Stimulated activated naive B cell treated with anti-CD40 and anti-IgM and Interleukin-4, amounts not matched to agents 10 μg/mL and 1 μg/mL and 100 μg/mL, for 72 hours (primary cell): ENCODE measurements around the gene SRCAP.

Experiments
- ATAC-seq, 2 donors: fragments of 150-1000 bp; cut with Tn5 transposase; replicated peaks; 2 replicates each; pipeline ENCODE4 v1.10.0; 2021; ENCODE audit warnings: moderate library complexity in 1 of 2
- DNase-seq: peaks from one replicate; pipeline ENCODE4 v3.0.0; 2021
- H3K27ac Mint-ChIP-seq: one replicate; pipeline ENCODE4 v1.8.0; 2022; ENCODE audit warnings: mild to moderate bottlenecking, mixed read lengths
- H3K27me3 Mint-ChIP-seq, 2 donors: one replicate each; pipeline ENCODE4 v1.8.0; 2022; ENCODE audit warnings: mixed read lengths in 2 of 2
- H3K36me3 Mint-ChIP-seq, 2 donors: one replicate each; pipeline ENCODE4 v1.8.0; 2022; ENCODE audit warnings: mixed read lengths in 2 of 2, mild to moderate bottlenecking in 1 of 2
- H3K4me1 Mint-ChIP-seq, 2 donors: one replicate each; pipeline ENCODE4 v1.8.0; 2022; ENCODE audit warnings: mixed read lengths in 2 of 2, mild to moderate bottlenecking in 1 of 2
- H3K4me3 Mint-ChIP-seq, 2 donors: one replicate each; pipeline ENCODE4 v1.8.0; 2022; ENCODE audit warnings: mild to moderate bottlenecking in 2 of 2, mixed read lengths in 2 of 2, moderate library complexity in 1 of 2
- H3K9me3 Mint-ChIP-seq, 2 donors: one replicate each; pipeline ENCODE4 v1.8.0; 2022; ENCODE audit warnings: mixed read lengths in 2 of 2, mild to moderate bottlenecking in 1 of 2

The SRCAP gene

DNA sequence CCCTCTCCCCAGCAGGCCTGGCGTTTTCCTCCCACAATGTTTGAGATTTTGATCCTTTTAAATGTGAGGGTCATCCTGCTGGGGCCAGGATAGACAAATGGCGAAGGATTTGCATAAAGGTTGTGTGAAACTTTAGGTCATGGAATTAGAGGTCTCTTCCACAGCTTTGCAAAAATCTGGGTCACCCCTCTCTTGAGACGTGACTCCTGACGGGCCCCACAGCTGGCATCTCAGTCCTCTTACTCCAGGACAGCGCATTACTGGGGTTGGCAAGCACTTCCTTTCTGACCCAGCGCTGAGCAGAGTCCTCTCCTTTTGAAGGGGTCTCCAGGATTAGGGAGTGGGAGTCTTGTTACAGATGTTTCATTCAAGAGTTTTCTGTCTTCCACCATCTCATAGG is 80.6 kb downstream of the SRCAP start:
- DNase-seq (no peak), ATAC-seq (no peak)
- peaks cover 9 to 11% of the 10 kb centered on the region in 2 donors for H3K27me3 Mint-ChIP-seq
- H3K4me1 Mint-ChIP-seq, result peaks cover 17 to 38% of the 10 kb centered on the region in 2 donors
- no peak overlapping the region for H3K27ac Mint-ChIP-seq
- peaks cover 36 to 54% of the 10 kb centered on the region in 2 donors for H3K36me3 Mint-ChIP-seq
- H3K9me3 Mint-ChIP-seq, result no peaks in the 10 kb centered on the region
- H3K4me3 Mint-ChIP-seq, result no peak overlapping the region

DNA sequence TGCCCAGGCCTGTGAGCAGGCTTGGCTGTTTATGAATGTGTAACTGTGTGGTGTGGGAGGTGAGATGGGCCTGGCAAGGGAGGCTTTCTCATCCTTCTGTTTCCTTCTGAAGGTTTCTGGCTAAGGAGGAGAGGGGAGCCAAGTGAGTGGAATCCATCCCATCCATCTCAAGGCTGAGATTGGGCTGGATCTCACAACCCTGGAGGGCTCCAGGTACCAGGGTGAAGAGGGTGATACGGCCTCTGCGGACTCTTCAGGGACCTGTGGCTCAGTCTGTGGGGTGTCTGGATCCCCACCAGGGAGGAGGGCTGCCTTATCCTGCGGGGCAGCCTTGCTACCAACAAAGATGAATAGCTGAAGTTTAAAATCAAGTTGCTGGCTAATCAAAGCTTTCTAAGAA is 81.0 kb downstream of the SRCAP start:
- ATAC-seq, result no peak
- DNase-seq, result no peak
- no peak overlapping the region for H3K27ac Mint-ChIP-seq
- H3K4me3 Mint-ChIP-seq, result no peak overlapping the region
- H3K36me3 Mint-ChIP-seq, result peaks cover 33 to 52% of the 10 kb centered on the region in 2 donors
- peaks cover 9 to 11% of the 10 kb centered on the region in 2 donors for H3K27me3 Mint-ChIP-seq
- peaks cover 13 to 38% of the 10 kb centered on the region in 2 donors for H3K4me1 Mint-ChIP-seq
- H3K9me3 Mint-ChIP-seq, result no peaks in the 10 kb centered on the region

DNA sequence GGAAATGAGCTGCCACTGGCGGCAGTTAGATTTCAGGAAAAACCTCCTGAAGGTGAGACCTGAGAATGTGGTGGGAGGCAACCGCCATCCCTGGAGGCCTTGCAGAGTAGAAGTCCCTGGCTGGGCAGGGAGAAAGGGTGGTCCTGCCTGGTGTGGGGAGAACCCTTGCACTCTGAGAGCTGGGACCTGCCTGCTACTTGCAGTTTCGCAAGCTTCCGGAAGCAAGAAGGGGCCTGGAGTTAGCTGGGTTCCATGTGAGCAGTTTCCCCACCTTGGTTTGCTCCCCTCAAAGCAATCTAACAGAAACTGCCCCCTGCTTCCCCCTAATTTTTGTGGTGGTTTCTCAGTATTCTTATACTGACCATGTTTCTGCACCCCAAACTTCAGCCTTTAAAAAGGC is 81.6 kb downstream of the SRCAP start:
- DNase-seq, result no peak

DNA sequence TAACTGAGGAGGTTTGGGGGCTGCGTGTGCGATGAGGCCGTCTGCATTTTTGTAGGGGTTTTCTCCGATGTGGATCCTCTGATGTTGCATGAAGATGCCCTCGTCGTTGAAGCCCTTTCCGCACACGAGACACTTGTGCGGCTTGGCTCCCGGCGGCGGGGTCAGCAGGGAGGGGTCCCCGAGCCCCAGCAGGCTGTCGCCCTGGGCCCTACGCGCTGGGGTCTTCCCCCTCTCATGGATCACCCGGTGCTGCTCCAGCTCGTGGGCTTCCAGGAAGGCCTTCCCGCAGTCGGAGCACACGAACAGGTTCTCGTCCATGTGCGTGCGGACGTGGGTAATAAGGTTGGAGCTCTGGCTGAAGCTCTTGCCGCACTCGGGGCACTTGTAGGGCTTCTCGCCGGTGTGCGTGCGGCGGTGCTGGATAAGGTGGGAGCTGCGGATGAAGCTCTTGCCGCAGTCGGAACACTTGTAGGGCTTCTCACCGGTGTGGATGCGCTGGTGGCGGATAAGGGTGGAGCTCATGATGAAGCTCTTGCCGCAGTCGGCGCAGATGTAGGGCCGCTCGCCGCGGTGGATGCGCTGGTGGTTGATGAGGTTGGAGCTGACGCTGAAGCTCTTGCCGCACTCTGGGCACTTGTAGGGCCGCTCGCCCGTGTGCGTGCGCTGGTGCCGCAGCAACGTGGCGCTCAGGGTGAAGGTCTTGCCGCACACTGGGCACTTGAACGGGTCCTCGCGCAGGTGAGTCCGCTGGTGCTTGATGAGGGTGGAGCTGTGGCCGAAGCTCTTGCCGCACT is 83.7 kb downstream of the SRCAP start:
- no peak overlapping the region for H3K4me3 Mint-ChIP-seq
- peaks cover 25 to 41% of the 10 kb centered on the region in 2 donors for H3K36me3 Mint-ChIP-seq
- peaks cover 16 to 35% of the 10 kb centered on the region in 2 donors for H3K4me1 Mint-ChIP-seq
- DNase-seq, result no peak
- H3K27me3 Mint-ChIP-seq, result peaks cover 0 to under 1% of the 10 kb centered on the region in 2 donors
- ATAC-seq, result no peak
- no peaks in the 10 kb centered on the region for H3K9me3 Mint-ChIP-seq
- H3K27ac Mint-ChIP-seq, result no peak overlapping the region

More for the DNA sequence above, 81.6 kb downstream of the SRCAP start:
- peaks cover 9 to 11% of the 10 kb centered on the region in 2 donors for H3K27me3 Mint-ChIP-seq
- ATAC-seq, result no peak
- H3K27ac Mint-ChIP-seq, result no peak overlapping the region
- H3K4me3 Mint-ChIP-seq, result no peak overlapping the region
- no peaks in the 10 kb centered on the region for H3K9me3 Mint-ChIP-seq
- H3K4me1 Mint-ChIP-seq, result peaks cover 15 to 38% of the 10 kb centered on the region in 2 donors
- peaks cover 33 to 47% of the 10 kb centered on the region in 2 donors for H3K36me3 Mint-ChIP-seq

DNA sequence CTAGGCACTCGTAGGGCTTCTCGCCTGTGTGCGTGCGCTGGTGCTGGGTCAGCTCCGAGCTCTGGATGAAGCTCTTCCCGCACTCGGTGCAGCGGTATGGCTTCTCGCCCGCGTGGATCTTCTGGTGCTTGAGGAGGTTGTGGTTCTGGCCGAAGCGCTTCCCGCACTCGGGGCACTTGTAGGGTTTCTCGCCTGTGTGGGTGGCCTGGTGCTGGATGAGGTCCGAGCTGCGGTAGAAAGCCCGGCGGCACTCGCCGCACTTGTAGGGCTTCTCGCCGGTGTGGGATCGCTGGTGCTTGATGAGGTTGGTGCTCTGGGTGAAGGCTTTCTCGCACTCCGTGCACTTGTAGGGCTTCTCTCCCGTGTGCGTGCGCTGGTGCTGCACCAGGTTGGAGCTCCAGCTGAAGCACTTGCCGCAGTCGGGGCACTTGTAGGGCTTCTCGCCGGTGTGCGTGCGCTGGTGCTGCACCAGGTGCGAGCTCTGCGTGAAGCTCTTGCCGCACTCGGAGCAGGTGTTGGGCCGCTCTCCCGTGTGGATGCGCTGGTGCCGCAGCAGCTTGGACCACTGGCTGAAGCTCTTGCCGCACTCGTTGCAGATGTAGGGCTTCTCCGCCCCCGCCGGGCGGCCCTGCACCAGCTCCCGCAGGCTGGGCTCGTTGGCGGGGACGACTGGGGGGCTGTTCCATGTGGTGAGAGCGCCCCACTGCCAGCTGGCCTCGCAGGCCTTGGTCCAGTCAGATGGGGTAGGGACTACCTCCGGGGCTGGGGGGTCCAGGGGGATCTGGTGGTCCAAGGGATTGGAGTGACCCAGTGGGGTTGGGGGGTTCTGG is 84.5 kb downstream of the SRCAP start:
- ATAC-seq (no peak), DNase-seq (no peak)
- Mint-ChIP-seq H3K4me3 (no peak overlapping the region), H3K9me3 (no peaks in the 10 kb centered on the region), H3K27me3 (peaks cover 0 to 8% of the 10 kb centered on the region in 2 donors), H3K4me1 (peaks cover 17 to 37% of the 10 kb centered on the region in 2 donors), H3K36me3 (peaks cover 23 to 39% of the 10 kb centered on the region in 2 donors), H3K27ac (no peak overlapping the region)

DNA sequence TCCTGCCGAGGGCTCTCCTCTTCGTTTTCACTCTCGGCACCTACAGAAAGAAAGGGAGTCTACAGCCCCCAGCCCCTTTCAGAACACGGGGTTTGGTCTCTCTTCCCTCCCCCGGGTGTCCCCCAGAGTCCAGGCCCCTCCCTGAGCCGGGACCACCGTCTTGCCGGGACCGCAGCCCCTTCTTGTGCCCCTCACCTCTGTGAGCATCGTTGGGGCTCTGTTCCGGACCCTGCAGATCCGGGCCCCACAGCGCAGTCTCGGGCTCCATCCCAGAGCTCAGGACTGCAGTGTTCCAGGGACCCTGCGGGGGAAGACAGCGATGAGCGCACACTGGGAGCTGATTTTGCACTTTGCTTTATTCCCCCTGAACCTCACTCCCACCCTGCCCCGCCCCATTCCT is 85.2 kb downstream of the SRCAP start:
- ATAC-seq, result no peak
- no peaks in the 10 kb centered on the region for H3K9me3 Mint-ChIP-seq
- peaks cover 17 to 35% of the 10 kb centered on the region in 2 donors for H3K4me1 Mint-ChIP-seq
- H3K36me3 Mint-ChIP-seq, result peaks cover 20 to 32% of the 10 kb centered on the region in 2 donors
- H3K4me3 Mint-ChIP-seq, result no peak overlapping the region
- H3K27ac Mint-ChIP-seq, result no peak overlapping the region
- DNase-seq, result no peak
- peaks cover 0 to 8% of the 10 kb centered on the region in 2 donors for H3K27me3 Mint-ChIP-seq

DNA sequence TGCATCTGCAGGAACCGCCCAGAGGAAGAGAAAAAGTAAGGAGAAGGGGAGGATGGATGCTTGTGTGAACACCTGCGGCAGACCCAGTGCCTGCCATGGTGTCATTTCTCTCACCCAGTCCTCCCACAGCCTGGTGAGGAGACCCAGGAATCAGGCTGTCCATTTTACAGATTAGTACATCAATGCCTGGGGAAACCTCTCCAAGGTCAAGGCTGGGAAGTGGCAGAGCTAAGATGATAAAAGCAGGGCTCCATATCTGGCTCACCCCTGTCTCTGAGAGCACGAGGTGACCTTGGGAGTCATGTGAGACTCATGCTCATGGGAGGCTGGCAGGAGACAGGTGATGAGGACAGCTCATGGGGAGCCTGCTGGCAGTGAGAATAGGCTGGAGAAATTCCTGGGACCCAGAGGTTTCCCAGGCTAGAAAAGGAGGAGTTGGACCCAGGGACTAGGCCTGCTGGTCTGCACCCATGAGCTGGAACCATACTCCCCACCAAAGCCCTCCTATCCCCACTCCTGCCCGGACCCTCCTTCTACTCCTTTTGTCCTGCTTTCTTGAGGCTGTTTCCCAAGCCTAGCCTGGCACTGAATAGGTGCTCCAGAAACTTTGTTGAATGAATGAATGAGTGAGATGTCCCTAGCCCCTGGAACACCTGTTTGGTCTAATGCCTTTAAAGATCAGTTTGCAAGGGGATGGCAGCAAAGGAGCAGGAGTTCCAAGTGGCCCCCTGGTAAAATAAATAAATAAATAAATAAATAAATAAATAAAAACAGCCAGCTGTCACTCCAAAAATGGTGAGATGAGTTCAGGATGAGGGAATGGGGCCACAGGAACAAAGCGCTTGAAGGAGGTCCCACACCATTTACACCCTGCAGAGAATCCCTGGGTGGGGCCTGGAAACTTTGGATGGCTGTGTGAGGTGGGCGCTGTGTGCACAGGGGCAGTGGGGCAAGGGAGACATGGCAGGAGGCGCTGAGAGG is 86.4 kb downstream of the SRCAP start:
- Mint-ChIP-seq H3K9me3 (no peaks in the 10 kb centered on the region), H3K4me3 (peak overlapping the region; percentile 83 to 98), H3K36me3 (peaks cover 18 to 28% of the 10 kb centered on the region in 2 donors), H3K27me3 (peaks cover 0 to 8% of the 10 kb centered on the region in 2 donors), H3K4me1 (peaks cover 17 to 35% of the 10 kb centered on the region in 2 donors), H3K27ac (peak overlapping the region; percentile 56)
- DNase-seq, result no peak
- ATAC-seq, result no peak

DNA sequence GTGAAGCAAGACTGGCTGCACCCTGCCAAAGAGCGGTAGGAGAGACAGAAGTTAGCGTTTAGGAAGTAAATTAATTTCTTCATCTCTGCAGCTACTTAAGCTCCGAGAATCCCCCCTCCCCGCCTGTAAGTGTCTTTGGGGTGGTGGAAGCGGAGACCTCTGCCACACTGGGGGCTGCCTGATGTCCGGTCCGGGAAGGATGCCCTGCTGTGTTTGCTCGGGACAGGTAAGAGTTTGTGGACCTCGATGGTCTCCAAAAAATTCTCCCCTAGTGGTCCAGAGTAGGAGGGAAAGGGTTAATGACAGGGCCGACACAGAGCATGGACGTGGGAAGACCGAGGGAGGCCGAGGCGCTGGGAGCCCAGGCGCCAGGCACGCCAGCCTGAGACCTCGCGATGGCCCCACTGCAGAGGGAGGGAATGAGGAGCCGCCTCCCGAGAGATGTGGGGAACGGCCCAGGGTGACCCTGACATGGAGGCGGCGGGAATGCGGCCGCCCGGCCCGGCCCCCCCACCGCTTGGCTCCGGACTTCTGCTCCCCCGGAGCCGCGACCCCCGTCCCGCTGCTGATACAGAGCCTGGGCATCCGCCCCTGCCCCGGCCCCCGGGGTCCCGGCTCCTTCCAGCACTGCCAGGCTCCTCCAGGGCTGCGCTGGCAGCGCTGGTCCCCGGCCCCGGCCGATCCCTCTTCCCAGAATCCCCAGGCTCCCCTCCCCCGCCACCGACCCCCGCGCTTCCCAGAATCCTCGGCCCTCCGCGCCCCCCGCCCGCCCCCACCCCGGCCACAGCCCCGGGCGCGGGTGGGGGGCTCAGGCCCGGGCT is 87.4 kb downstream of the SRCAP start:
- H3K36me3 Mint-ChIP-seq, result peaks cover 18 to 24% of the 10 kb centered on the region in 2 donors
- peaks cover 17 to 35% of the 10 kb centered on the region in 2 donors for H3K4me1 Mint-ChIP-seq
- H3K27ac Mint-ChIP-seq, result peak overlapping the region; percentile 56
- H3K9me3 Mint-ChIP-seq, result no peaks in the 10 kb centered on the region
- ATAC-seq (peak; percentile 60 to 71), DNase-seq (no peak)
- H3K4me3 Mint-ChIP-seq, result peak overlapping the region; percentile 94 to 98
- peaks cover 0 to 8% of the 10 kb centered on the region in 2 donors for H3K27me3 Mint-ChIP-seq

DNA sequence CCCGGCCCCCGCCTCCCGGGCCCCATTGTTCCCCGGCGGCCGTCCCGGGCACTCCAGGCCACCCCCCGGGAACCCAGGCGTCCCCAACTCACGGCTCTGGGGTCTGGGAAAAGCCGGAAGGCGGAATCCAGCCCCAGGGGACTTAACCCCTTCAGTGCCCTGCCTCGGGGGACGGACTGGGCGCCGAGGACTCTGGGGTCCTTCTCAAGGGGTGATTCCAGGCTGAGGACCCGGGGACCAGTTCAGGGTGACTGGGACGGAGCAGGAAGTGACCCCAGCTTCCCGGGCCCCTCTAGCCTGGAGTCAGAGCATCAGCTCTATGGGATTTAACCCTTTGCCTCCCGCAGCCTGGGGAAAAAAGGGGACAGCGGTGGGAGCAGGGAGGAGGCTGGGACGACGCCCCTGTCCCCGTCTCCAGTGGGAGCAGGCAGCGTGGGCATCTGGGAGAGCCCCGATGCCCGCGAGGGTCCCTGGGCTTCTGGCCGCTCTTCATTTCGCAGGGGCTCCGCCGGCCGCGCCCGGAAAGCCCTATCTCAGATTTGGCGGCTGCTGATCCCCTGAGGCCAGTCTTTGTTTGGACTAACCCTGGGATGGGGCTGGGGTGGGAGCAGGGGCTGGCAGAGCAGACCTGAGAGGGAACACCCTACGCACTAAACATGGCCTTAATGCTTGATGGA is 88.1 kb downstream of the SRCAP start, which contains the start of gene ZNF629:
Gene ZNF629 (minus strand): TSS at position 270 of the 677 bp plus-strand sequence. CDS start 2,723 bp downstream, outside the sequence.
- no peak for DNase-seq
- H3K27me3 Mint-ChIP-seq, result peaks cover 0 to 8% of the 10 kb centered on the region in 2 donors
- H3K4me3 Mint-ChIP-seq, result peak within 1 kb of the TSS; percentile 94 to 98
- H3K4me1 Mint-ChIP-seq, result peaks cover 17 to 35% of the 10 kb centered on the region in 2 donors
- peaks cover 13 to 18% of the 10 kb centered on the region in 2 donors for H3K36me3 Mint-ChIP-seq
- no peaks in the 10 kb centered on the region for H3K9me3 Mint-ChIP-seq
- peak; percentile 78 to 80 for ATAC-seq
- H3K27ac Mint-ChIP-seq, result peak within 1 kb of the TSS; percentile 94

DNA sequence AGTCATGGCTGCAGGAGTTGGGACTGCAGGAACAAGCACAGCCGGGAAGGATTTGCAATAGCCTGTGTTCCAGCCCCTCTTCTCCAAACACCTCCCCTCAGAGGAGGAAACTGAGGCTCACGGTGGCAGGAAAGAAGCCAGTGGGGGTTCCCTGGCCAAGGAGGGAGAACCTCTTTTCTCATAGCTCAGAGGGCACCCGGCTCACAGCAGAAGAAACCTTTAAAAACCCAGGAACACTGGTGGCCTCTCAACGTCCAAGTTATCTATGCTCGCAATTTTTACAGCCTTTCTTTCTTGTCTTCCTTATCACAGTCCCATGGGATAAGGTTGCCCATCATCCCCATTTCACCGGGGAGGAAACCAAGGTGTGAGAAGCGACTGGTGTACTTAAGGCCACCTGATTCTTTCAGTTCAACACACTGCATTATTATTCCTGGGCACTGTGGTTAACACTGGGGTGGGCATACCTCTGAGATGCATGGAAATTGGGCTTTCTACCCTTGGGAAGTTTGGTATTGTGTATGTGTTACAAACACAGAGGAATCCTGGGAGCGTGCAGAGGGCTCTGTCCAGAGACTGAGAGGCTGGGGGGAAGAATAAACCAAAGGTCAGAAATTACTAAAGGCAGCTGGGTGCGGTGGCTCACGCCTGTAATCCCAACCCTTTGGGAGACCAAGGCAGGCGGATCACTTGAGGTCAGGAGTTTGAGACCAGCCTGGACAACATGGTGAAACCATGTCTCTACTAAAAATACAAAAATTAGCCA is 88.8 kb downstream of the SRCAP start:
- DNase-seq, result no peak
- H3K36me3 Mint-ChIP-seq, result peaks cover 8 to 12% of the 10 kb centered on the region in 2 donors
- H3K27me3 Mint-ChIP-seq, result peaks cover 0 to 8% of the 10 kb centered on the region in 2 donors
- no peaks in the 10 kb centered on the region for H3K9me3 Mint-ChIP-seq
- ATAC-seq, result peak in 1 of 2 donors; percentile 5
- peaks cover 17 to 35% of the 10 kb centered on the region in 2 donors for H3K4me1 Mint-ChIP-seq
- H3K27ac Mint-ChIP-seq, result peak overlapping the region; percentile 25
- peak overlapping the region; percentile 94 to 98 for H3K4me3 Mint-ChIP-seq
